HG03097 (cell line): ENCODE results near the gene MRPL37.

ENCODE experiments used
- ATAC-seq: cut with Tn5 transposase; IDR thresholded peaks from one replicate; pipeline ENCODE4 v1.9.1; 2021; ENCODE audit not compliant: unreplicated experiment, low FRiP score

The MRPL37 gene

DNA sequence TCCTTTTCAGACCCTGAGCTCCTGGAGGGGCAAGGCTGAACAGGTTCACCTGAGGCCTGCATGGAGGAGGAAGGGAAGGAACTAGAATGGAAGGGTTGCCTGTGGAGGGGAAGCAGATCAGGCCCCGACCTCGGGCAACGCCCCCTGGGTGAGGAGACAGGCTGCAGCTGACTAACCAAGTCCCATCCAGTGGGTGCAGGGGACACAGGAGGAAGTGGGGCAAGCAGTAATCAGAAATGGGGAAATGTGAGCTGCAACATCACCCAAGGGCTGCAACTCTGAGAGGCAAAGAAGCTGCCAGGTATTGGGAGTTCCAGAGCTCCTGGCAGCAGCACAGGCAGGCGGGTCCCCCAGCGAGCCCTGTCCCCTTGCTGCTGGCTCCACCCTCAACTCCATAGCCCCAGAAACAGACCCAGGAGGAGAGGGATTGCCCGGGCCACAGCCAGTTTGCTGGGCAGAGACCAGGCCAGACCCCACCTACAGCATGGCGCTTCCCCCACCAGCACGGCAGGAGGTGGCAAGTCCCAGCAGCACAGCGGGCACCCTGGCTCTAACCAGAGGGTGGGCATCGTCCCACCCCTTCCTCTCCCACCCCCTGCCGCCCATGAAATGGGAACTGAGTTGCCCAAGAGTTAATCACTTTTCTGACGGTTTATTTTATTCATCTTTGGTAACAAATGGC is 38.5 kb downstream of the MRPL37 start:
- no peak for ATAC-seq

DNA sequence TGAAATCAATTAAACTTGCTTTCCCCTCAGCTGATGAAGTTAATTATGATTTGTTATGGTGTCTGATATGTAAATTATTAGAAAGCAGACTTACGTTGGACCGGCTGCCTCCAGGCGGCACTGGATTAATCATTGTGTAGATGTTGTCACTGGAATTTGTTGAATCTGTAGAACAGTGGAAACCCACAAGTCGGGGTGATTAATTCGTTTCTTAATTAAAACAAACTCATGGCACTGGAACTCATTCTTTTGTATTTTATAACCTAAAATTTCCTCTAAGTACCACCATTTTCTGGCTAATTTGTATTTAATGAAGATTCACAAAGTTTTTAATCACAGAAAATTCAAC is 39.0 kb downstream of the MRPL37 start:
- ATAC-seq, result no peak

GRCh38 chr1:54239631-54240031 is 39.7 kb downstream of the MRPL37 start:
- ATAC-seq, result no peak

DNA sequence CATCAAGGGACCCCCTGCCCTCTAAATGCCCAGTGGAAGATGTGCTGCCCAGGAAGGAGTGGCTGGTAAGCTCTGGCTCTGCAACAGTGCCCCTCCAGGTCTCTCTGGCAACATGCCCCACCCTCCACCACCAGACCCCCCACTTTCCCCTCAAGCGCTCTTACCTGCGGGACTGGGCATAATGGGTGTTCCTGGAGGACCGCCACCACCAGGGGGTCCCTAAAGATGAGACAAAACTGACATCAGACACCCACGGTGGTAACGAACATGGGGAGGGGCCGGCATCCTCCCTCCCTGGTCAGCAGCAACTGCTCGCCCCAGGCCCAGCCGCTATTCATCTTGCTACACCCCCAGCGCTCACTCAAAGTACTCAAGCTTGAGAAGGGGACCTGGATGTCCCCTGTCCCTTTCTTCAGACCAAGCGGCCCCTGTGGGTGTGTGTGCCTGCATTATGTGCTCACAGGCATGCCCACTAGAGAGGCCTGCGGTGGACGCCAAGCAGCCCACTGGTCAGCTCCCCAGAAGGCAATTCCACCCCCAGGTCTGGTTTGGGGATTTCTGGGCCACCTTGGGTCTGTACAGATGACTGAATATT is 40.9 kb downstream of the MRPL37 start:
- ATAC-seq, result no peak

DNA sequence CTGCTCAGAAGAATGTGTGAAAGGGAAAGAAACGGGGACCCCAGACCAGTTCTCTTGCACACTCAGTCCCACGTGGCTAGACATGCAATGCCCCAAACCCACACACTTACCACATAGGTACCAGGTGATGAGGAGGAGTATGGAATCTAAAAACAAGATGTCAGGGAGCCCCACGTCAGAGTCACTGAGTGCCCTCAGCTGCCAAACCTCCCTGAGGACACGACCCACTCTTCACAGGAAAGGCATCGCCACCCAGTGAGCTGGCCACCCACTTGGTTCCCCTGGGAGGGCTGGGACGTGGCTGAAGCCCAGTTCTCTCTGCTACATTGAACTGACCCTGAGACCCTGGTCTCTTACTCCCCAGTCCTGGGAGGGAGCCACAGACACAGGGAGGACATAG is 41.4 kb downstream of the MRPL37 start:
- no peak for ATAC-seq

GRCh38 chr1:54243022-54243421 is 43.1 kb downstream of the MRPL37 start:
- no peak for ATAC-seq

DNA sequence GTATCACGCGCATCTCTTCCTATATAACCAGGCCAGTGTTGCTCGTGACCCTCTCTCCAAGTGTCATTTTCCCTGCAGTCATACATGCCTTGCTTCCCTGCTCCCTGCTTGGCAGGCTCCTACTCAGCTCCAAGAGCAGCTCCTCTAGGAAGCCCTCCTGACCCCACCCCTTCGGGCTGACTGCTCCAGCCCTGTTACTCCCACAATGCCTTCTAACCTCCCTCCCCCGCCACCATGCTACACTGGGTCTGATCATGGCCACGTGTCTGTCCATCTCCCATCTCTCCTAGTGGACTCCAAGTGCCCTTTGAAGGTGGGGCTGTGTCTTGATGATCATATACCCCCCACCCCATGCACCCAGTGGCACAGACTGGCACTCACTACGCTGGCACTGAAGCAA is 44.7 kb downstream of the MRPL37 start:
- no peak for ATAC-seq

- ATAC-seq, result no peak
Observed at GRCh38 chr1:54245501-54245900, 45.5 kb downstream of the MRPL37 start.

- ATAC-seq, result no peak
Observed at GRCh38 chr1:54246116-54246721, 46.3 kb downstream of the MRPL37 start.

GRCh38 chr1:54247863-54248515 is 48.0 kb downstream of the MRPL37 start:
- no peak for ATAC-seq

DNA sequence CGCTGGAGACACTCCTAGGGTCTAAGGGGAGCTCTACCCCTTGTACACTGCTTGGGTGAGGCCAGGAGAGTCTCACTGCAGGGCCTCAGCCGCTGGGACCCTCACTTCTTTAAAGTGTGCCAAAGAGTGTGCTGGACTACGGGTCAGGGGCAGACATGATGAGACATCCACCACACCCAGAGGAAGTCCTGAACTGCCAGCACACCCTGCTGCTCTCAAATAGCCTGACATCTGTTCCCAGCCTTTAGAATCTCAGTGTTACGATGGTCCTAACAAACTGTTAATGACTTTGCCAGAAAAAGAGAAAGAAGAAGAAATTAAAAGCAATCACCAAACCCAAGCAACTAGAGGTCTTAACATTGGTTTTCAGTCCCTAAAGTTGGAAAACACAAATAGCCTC is 49.0 kb downstream of the MRPL37 start:
- ATAC-seq, result no peak

GRCh38 chr1:54249819-54250435 is 50.0 kb downstream of the MRPL37 start:
- ATAC-seq, result no peak

DNA sequence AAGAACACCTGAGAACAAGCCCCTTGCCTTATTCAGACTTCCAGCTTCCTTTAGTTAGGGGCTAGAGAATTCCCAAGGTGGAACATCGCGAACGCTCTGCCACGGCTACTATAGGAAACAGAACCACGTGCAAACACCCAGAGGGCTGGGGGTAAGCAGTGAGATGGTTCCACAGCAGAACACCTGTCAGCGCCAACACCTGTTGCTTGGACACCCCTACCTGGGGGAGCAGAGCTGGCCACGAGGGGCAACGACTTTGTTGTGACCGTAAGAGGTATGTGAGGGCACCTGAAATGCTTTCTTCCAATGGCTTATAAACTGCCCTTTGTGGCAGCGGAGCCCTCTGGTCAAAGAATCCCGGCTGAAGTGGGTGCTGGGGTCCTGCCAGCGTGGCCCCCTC is 50.7 kb downstream of the MRPL37 start:
- no peak for ATAC-seq

DNA sequence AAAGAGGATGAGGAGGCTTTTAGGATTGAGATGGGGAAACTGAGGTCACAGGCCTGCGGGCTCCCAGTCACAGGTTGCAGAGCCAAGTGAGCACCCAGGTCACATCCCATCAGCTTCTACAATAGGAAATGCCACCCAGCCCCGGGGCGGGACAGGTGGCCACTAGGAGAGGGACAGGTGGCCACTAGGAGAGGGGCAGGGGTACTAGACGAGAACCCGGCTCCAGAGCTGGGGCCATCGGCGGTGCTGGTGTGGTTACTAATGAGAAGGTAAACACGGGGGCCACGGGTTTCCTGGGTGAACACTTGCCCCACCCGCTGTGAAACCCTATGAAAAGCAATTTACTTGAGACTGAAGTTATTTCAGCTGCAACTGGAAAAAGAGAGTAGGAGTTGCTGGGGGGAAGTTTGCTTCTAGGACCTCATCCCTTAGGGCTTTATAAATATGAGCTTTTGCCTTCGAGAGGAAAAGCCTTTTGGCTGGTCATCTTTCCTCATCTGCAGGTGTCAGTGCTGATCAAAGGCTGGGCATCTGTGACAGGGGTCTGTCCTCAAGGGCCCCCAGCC is 52.5 kb downstream of the MRPL37 start:
- no peak for ATAC-seq

DNA sequence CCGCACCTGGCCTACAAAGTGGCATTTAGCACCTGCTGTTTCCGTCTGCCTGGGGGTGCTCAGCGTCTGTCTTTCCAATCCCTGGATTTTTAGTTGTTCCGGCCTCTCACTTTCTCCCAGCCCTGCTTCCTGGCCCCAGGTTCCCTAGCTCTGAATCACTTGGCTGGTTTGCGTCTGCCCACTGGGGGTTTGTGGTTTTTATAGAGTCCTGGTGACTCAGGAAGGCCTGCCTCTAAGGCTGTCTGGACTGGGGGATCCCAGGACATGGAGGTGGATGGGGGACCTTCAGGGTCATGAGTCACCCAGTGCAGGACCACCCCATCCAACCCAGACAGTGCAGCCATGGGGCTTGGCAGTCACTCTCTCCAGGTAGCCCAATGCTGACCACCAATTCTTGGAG is 53.5 kb downstream of the MRPL37 start:
- ATAC-seq, result no peak

DNA sequence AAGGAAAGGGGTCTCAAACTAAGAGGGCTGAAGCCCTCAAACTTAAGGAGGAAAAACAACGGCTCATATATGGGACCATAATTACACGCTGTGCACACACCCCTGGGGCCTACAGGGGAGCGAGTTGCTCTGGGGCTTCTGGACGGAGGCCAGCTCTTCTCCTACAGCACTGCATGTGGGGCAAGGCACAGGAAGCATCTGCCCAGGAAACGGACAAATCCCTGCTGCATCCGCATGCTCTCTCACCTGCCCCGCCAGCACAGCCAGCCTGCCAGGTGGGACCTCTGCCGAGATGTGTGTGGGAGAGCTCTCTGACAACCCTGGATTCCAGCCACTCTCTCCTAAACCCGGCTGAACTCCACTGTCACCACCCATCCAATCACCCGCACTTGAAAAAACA is 54.1 kb downstream of the MRPL37 start:
- no peak for ATAC-seq

DNA sequence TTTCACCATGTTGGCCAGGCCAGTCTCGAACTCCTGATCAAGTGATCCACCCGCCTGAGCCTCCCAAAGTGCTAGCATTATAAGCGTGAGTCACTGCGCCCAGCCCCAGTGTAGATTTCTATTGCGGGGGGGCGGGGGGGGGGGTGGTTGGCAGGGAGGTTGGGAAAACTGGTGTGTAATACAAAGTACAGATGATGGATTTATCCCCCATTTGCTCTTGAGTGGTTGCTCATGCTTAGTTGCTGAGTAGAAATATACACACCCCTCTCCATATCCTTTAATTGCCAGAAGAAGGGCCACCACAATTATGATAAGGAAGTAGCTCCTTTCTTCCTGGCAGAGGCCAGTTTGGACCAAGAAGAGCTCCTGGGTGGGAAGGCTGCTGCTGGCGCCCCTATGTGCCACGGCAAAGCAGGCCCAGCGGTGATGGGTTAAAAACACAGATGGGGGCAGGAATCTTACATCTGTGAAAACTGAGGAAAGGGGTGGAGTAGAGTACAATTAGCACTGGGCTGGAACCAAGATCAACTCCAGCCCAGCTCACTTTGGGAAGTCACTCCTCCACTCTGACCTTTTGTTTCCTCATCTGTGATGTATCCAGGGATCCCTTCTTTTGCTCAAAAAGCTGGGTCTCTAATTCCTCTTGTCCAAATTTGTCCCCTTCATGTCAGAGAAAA is 55.2 kb downstream of the MRPL37 start:
- no peak for ATAC-seq

GRCh38 chr1:54256522-54257345 is 56.8 kb downstream of the MRPL37 start:
- ATAC-seq, result no peak

DNA sequence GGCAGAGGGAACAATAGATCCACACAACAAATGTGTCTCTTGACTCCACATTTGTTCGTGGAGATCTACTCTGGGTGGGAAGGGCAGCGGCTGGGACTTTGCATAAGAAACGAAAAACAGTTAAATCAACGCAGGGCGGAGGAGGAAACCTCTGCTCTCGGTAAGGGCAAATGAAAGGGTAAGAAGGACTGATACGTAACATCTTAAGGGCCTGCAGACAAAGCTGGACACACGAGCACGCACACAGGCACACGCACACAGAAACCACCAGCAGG is 57.3 kb downstream of the MRPL37 start:
- no peak for ATAC-seq

DNA sequence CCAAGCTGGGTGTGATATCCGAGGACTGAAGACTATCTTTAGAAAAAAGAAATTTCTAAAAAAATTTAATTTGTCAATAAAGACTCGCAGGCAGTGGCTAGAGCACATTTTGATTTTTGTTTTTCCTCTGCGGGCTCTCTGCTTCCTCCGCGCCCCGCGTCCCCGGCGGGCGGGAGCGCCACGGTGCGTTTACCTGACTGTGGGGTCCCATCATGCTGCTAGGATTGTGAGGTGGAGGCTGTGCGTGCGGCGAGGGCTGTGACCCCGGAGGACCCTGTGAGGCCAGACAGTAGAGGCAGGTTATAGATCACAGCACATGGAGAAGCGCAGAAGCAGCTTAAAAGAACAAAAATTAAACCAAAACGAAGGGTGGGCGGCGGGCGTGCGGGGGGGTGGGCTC is 57.9 kb downstream of the MRPL37 start:
- no peak for ATAC-seq
